ENCODE measurements around the gene SP2. TPM values are rescaled to one million over a fixed set of nuclear protein-coding genes. Genes with fewer than 3 reads are reported as not detected.

SP2 gene
- total RNA-seq, 1 experiment from 2014 or later, result 22.2 TPM

- no peak overlapping the region for H3K4me3 ChIP-seq (replicated peaks in 1 of 2; ENCODE audit: low read depth in 1 of 2, low read length in 2 of 2)
- H3K79me2 ChIP-seq (ENCODE audit: insufficient read depth, low read length), result no peaks in the 10 kb centered on the region
- no peak overlapping the region for H3K27ac ChIP-seq (ENCODE audit: low read depth, low read length)
- H4K20me1 ChIP-seq (ENCODE audit: insufficient read depth), result no peaks in the 10 kb centered on the region
- no peaks in the 10 kb centered on the region for H3K9me2 ChIP-seq (ENCODE audit: insufficient read depth)
- DNase-seq (ENCODE audit: low read depth, low spot score), result no peak
- BruUV-seq (replicated peaks), result no TSS peak
- no peaks in the 10 kb centered on the region for H3K36me3 ChIP-seq (ENCODE audit: control insufficient read depth in 1 of 2, insufficient read depth in 2 of 2, low read length in 2 of 2)
- no peak for TF ChIP-seq RAD21 (IDR thresholded peaks at IDR 0.05; ENCODE audit: low read depth)
- no peak for TF ChIP-seq SIN3A (IDR thresholded peaks at IDR 0.05; ENCODE audit: low read depth)
- no peak for TF ChIP-seq MAX (IDR thresholded peaks at IDR 0.05)
- no peak for TF ChIP-seq SP1 (IDR thresholded peaks at IDR 0.05; ENCODE audit: low read depth)
- no peak for TF ChIP-seq CTCF (IDR thresholded peaks at IDR 0.05 in 2 of 3, conservative IDR thresholded peaks at IDR 0.05 in 1 of 3; ENCODE audit: borderline replicate concordance in 1 of 3, insufficient read depth in 1 of 3, low read depth in 2 of 3, low read length in 2 of 3)
- no peak for TF ChIP-seq ZNF274 (IDR thresholded peaks at IDR 0.05; ENCODE audit: low read depth, low read length)
- TF ChIP-seq POLR2A (IDR thresholded peaks at IDR 0.05; ENCODE audit: borderline replicate concordance, extremely low read depth, insufficient read depth, insufficient read length), result no peak
- no peak for TF ChIP-seq TCF7L2 (IDR thresholded peaks at IDR 0.05; ENCODE audit: borderline replicate concordance, extremely low read depth, insufficient read depth, insufficient read length)
- TF ChIP-seq FOSL1 (IDR thresholded peaks at IDR 0.05; ENCODE audit: low read depth), result no peak
- TF ChIP-seq SRF (IDR thresholded peaks at IDR 0.05; ENCODE audit: low read depth), result no peak
- TF ChIP-seq EZH2 (IDR thresholded peaks at IDR 0.05), result no peak
- TF ChIP-seq ELF1 (IDR thresholded peaks at IDR 0.05; ENCODE audit: borderline replicate concordance, low read depth), result no peak
- TF ChIP-seq ZFX (IDR thresholded peaks at IDR 0.05), result no peak
- no peak for TF ChIP-seq POLR2AphosphoS5 (IDR thresholded peaks at IDR 0.05; ENCODE audit: low read depth, low read length)
- no peak for TF ChIP-seq ZBTB33 (IDR thresholded peaks at IDR 0.05; ENCODE audit: extremely low read depth, insufficient replicate concordance, low read length)
- TF ChIP-seq CBX3 (IDR thresholded peaks at IDR 0.05; ENCODE audit: low read depth), result no peak
- no peak for TF ChIP-seq REST (IDR thresholded peaks at IDR 0.05; ENCODE audit: low read depth)
- TF ChIP-seq CEBPB (IDR thresholded peaks at IDR 0.05; ENCODE audit: low read depth), result no peak
- TF ChIP-seq ATF3 (IDR thresholded peaks at IDR 0.05), result no peak
- no peak for TF ChIP-seq EZH2phosphoT487 (IDR thresholded peaks at IDR 0.05; ENCODE audit: borderline replicate concordance)
- RAD21 ChIA-PET (ENCODE audit: low non-redundant PET in 1 of 2, low total read pairs in 2 of 2, uncharacterized antibody in 2 of 2, unreplicated experiment in 2 of 2), result no interaction called here
- POLR2A ChIA-PET, result interaction anchor here (2.0 kb wide), 1 partner anchor 19 kb away, joined by 7 read pairs; the partner anchor contains the start of gene SP2
- H2AFZ ChIP-seq (ENCODE audit: low read depth, low read length, poor library complexity, severe bottlenecking), result no peak overlapping the region
- no peak overlapping the region for H3K4me2 ChIP-seq (ENCODE audit: low read length)
- H3K9ac ChIP-seq (ENCODE audit: low read length), result no peak overlapping the region
- no peak for ATAC-seq
- no peaks in the 10 kb centered on the region for H3K4me1 ChIP-seq (ENCODE audit: control insufficient read depth in 1 of 2, insufficient read depth in 2 of 2, low read length in 2 of 2)
- intact Hi-C loops (cut with micrococcal nuclease), result no loop called here
- H3K9me3 ChIP-seq (ENCODE audit: control insufficient read depth in 1 of 2, insufficient read depth in 1 of 2, low read depth in 1 of 2, low read length in 2 of 2), result no peaks in the 10 kb centered on the region
- CTCF ChIA-PET, result interaction anchor here (1.5 kb wide), 1 partner anchor 32 kb away, joined by 6 read pairs; no protein-coding TSS in a partner anchor
- no peaks in the 10 kb centered on the region for H3K27me3 ChIP-seq (ENCODE audit: insufficient read depth, low read length)
These were observed 18.4 kb downstream of the SP2 start for GRCh38 chr17:47914306-47914948.
